ENCODE measurements around the gene AOPEP.

GRCh38 chr9:95017661-95018060 is 291.2 kb downstream of the AOPEP start:
- no peak for TF ChIP-seq EZH2phosphoT487 (IDR thresholded peaks at IDR 0.05; ENCODE audit: borderline replicate concordance, low read length)
- TF ChIP-seq CTCF (IDR thresholded peaks at IDR 0.05; ENCODE audit: low read depth, low read length, poor library complexity, severe bottlenecking) = no peak

All from DOHH2 (cell line).